ENCODE measurements around the gene LSAMP. TPM values are rescaled to one million over a fixed set of nuclear protein-coding genes. Genes with fewer than 3 reads are reported as not detected.

LSAMP gene
- total RNA-seq, 1 donor from 2014 or later, result 3.7 TPM

- H3K9me3 ChIP-seq (ENCODE audit: control insufficient read depth in 3 of 3, low read length in 3 of 3), result no peaks in the 10 kb centered on the region
- no peaks in the 10 kb centered on the region for H3K4me1 ChIP-seq (ENCODE audit: control insufficient read depth in 3 of 3, insufficient read depth in 3 of 3, low read length in 3 of 3)
- H3K36me3 ChIP-seq (ENCODE audit: control insufficient read depth in 3 of 3, insufficient read depth in 3 of 3, low read length in 3 of 3), result no peaks in the 10 kb centered on the region
- no peak overlapping the region for H3K9ac ChIP-seq (ENCODE audit: low read depth in 1 of 3, low read length in 3 of 3)
- H3K4me3 ChIP-seq (ENCODE audit: low read length in 3 of 3), result no peak overlapping the region
- no peaks in the 10 kb centered on the region for H3K27me3 ChIP-seq (ENCODE audit: control insufficient read depth in 3 of 3, insufficient read depth in 3 of 3, low read length in 3 of 3)
- H3K27ac ChIP-seq (ENCODE audit: low read depth, low read length), result no peak overlapping the region
Observed at GRCh38 chr3:116433552-116433951, 11.7 kb downstream of the LSAMP start.

GRCh38 chr3:116432795-116433194 is 12.5 kb downstream of the LSAMP start:
- no peaks in the 10 kb centered on the region for H3K9me3 ChIP-seq (ENCODE audit: control insufficient read depth in 3 of 3, low read length in 3 of 3)
- no peaks in the 10 kb centered on the region for H3K27me3 ChIP-seq (ENCODE audit: control insufficient read depth in 3 of 3, insufficient read depth in 3 of 3, low read length in 3 of 3)
- H3K9ac ChIP-seq (ENCODE audit: low read depth in 1 of 3, low read length in 3 of 3), result no peak overlapping the region
- no peak overlapping the region for H3K27ac ChIP-seq (ENCODE audit: low read depth, low read length)
- H3K4me1 ChIP-seq (ENCODE audit: control insufficient read depth in 3 of 3, insufficient read depth in 3 of 3, low read length in 3 of 3), result no peaks in the 10 kb centered on the region
- no peaks in the 10 kb centered on the region for H3K36me3 ChIP-seq (ENCODE audit: control insufficient read depth in 3 of 3, insufficient read depth in 3 of 3, low read length in 3 of 3)
- no peak overlapping the region for H3K4me3 ChIP-seq (ENCODE audit: low read length in 3 of 3)

- no peak overlapping the region for H3K27ac ChIP-seq (ENCODE audit: low read depth, low read length)
- H3K9me3 ChIP-seq (ENCODE audit: control insufficient read depth in 3 of 3, low read length in 3 of 3), result no peaks in the 10 kb centered on the region
- no peak overlapping the region for H3K9ac ChIP-seq (ENCODE audit: low read depth in 1 of 3, low read length in 3 of 3)
- no peaks in the 10 kb centered on the region for H3K36me3 ChIP-seq (ENCODE audit: control insufficient read depth in 3 of 3, insufficient read depth in 3 of 3, low read length in 3 of 3)
- no peaks in the 10 kb centered on the region for H3K4me1 ChIP-seq (ENCODE audit: control insufficient read depth in 3 of 3, insufficient read depth in 3 of 3, low read length in 3 of 3)
- H3K4me3 ChIP-seq (ENCODE audit: low read length in 3 of 3), result no peak overlapping the region
- no peaks in the 10 kb centered on the region for H3K27me3 ChIP-seq (ENCODE audit: control insufficient read depth in 3 of 3, insufficient read depth in 3 of 3, low read length in 3 of 3)
Observed at GRCh38 chr3:116429479-116430269, 15.6 kb downstream of the LSAMP start.

- Histone ChIP-seq H3K27me3 (ENCODE audit: control insufficient read depth in 3 of 3, insufficient read depth in 3 of 3, low read length in 3 of 3) (no peaks in the 10 kb centered on the region), H3K36me3 (ENCODE audit: control insufficient read depth in 3 of 3, insufficient read depth in 3 of 3, low read length in 3 of 3) (no peaks in the 10 kb centered on the region), H3K27ac (ENCODE audit: low read depth, low read length) (no peak overlapping the region), H3K9me3 (ENCODE audit: control insufficient read depth in 3 of 3, low read length in 3 of 3) (no peaks in the 10 kb centered on the region), H3K9ac (ENCODE audit: low read depth in 1 of 3, low read length in 3 of 3) (no peak overlapping the region), H3K4me1 (ENCODE audit: control insufficient read depth in 3 of 3, insufficient read depth in 3 of 3, low read length in 3 of 3) (no peaks in the 10 kb centered on the region), H3K4me3 (ENCODE audit: low read length in 3 of 3) (no peak overlapping the region)
Observed at GRCh38 chr3:116426036-116426435, 19.3 kb downstream of the LSAMP start.

- no peak overlapping the region for H3K27ac ChIP-seq (ENCODE audit: low read depth, low read length)
- H3K36me3 ChIP-seq (ENCODE audit: control insufficient read depth in 3 of 3, insufficient read depth in 3 of 3, low read length in 3 of 3), result no peaks in the 10 kb centered on the region
Observed at GRCh38 chr3:116425126-116425525, 20.2 kb downstream of the LSAMP start.

GRCh38 chr3:116423945-116424344 is 21.3 kb downstream of the LSAMP start:
- no peaks in the 10 kb centered on the region for H3K27me3 ChIP-seq (ENCODE audit: control insufficient read depth in 3 of 3, insufficient read depth in 3 of 3, low read length in 3 of 3)
- H3K4me1 ChIP-seq (ENCODE audit: control insufficient read depth in 3 of 3, insufficient read depth in 3 of 3, low read length in 3 of 3), result no peaks in the 10 kb centered on the region
- H3K9ac ChIP-seq (ENCODE audit: low read depth in 1 of 3, low read length in 3 of 3), result no peak overlapping the region
- no peaks in the 10 kb centered on the region for H3K9me3 ChIP-seq (ENCODE audit: control insufficient read depth in 3 of 3, low read length in 3 of 3)
- no peak overlapping the region for H3K4me3 ChIP-seq (ENCODE audit: low read length in 3 of 3)
- H3K27ac ChIP-seq (ENCODE audit: low read depth, low read length), result no peak overlapping the region
- H3K36me3 ChIP-seq (ENCODE audit: control insufficient read depth in 3 of 3, insufficient read depth in 3 of 3, low read length in 3 of 3), result no peaks in the 10 kb centered on the region

More at GRCh38 chr3:116425126-116425525, 20.2 kb downstream of the LSAMP start:
- Histone ChIP-seq H3K27me3 (ENCODE audit: control insufficient read depth in 3 of 3, insufficient read depth in 3 of 3, low read length in 3 of 3) (no peaks in the 10 kb centered on the region), H3K9ac (ENCODE audit: low read depth in 1 of 3, low read length in 3 of 3) (no peak overlapping the region), H3K4me3 (ENCODE audit: low read length in 3 of 3) (no peak overlapping the region), H3K4me1 (ENCODE audit: control insufficient read depth in 3 of 3, insufficient read depth in 3 of 3, low read length in 3 of 3) (no peaks in the 10 kb centered on the region), H3K9me3 (ENCODE audit: control insufficient read depth in 3 of 3, low read length in 3 of 3) (no peaks in the 10 kb centered on the region)

- Histone ChIP-seq H3K4me3 (ENCODE audit: low read length in 3 of 3) (no peak overlapping the region), H3K27me3 (ENCODE audit: control insufficient read depth in 3 of 3, insufficient read depth in 3 of 3, low read length in 3 of 3) (no peaks in the 10 kb centered on the region), H3K9ac (ENCODE audit: low read depth in 1 of 3, low read length in 3 of 3) (no peak overlapping the region), H3K9me3 (ENCODE audit: control insufficient read depth in 3 of 3, low read length in 3 of 3) (no peaks in the 10 kb centered on the region), H3K36me3 (ENCODE audit: control insufficient read depth in 3 of 3, insufficient read depth in 3 of 3, low read length in 3 of 3) (no peaks in the 10 kb centered on the region), H3K27ac (ENCODE audit: low read depth, low read length) (no peak overlapping the region), H3K4me1 (ENCODE audit: control insufficient read depth in 3 of 3, insufficient read depth in 3 of 3, low read length in 3 of 3) (no peaks in the 10 kb centered on the region)
Observed at GRCh38 chr3:116423374-116423773, 21.9 kb downstream of the LSAMP start.

GRCh38 chr3:116417151-116417550 is 28.1 kb downstream of the LSAMP start:
- no peaks in the 10 kb centered on the region for H3K27me3 ChIP-seq (ENCODE audit: control insufficient read depth in 3 of 3, insufficient read depth in 3 of 3, low read length in 3 of 3)
- H3K36me3 ChIP-seq (ENCODE audit: control insufficient read depth in 3 of 3, insufficient read depth in 3 of 3, low read length in 3 of 3), result no peaks in the 10 kb centered on the region
- H3K27ac ChIP-seq (ENCODE audit: low read depth, low read length), result no peak overlapping the region
- no peaks in the 10 kb centered on the region for H3K4me1 ChIP-seq (ENCODE audit: control insufficient read depth in 3 of 3, insufficient read depth in 3 of 3, low read length in 3 of 3)
- no peak overlapping the region for H3K4me3 ChIP-seq (ENCODE audit: low read length in 3 of 3)
- H3K9ac ChIP-seq (ENCODE audit: low read depth in 1 of 3, low read length in 3 of 3), result no peak overlapping the region
- H3K9me3 ChIP-seq (ENCODE audit: control insufficient read depth in 3 of 3, low read length in 3 of 3), result no peaks in the 10 kb centered on the region

GRCh38 chr3:116413319-116413718 is 32.0 kb downstream of the LSAMP start:
- Histone ChIP-seq H3K4me1 (ENCODE audit: control insufficient read depth in 3 of 3, insufficient read depth in 3 of 3, low read length in 3 of 3) (no peaks in the 10 kb centered on the region), H3K27ac (ENCODE audit: low read depth, low read length) (no peak overlapping the region), H3K9ac (ENCODE audit: low read depth in 1 of 3, low read length in 3 of 3) (no peak overlapping the region), H3K4me3 (ENCODE audit: low read length in 3 of 3) (no peak overlapping the region), H3K36me3 (ENCODE audit: control insufficient read depth in 3 of 3, insufficient read depth in 3 of 3, low read length in 3 of 3) (no peaks in the 10 kb centered on the region), H3K27me3 (ENCODE audit: control insufficient read depth in 3 of 3, insufficient read depth in 3 of 3, low read length in 3 of 3) (no peaks in the 10 kb centered on the region), H3K9me3 (ENCODE audit: control insufficient read depth in 3 of 3, low read length in 3 of 3) (no peaks in the 10 kb centered on the region)

GRCh38 chr3:116408473-116408872 is 36.8 kb downstream of the LSAMP start:
- no peaks in the 10 kb centered on the region for H3K9me3 ChIP-seq (ENCODE audit: control insufficient read depth in 3 of 3, low read length in 3 of 3)
- no peaks in the 10 kb centered on the region for H3K27me3 ChIP-seq (ENCODE audit: control insufficient read depth in 3 of 3, insufficient read depth in 3 of 3, low read length in 3 of 3)
- H3K4me1 ChIP-seq (ENCODE audit: control insufficient read depth in 3 of 3, insufficient read depth in 3 of 3, low read length in 3 of 3), result no peaks in the 10 kb centered on the region
- H3K4me3 ChIP-seq (ENCODE audit: low read length in 3 of 3), result no peak overlapping the region
- no peaks in the 10 kb centered on the region for H3K36me3 ChIP-seq (ENCODE audit: control insufficient read depth in 3 of 3, insufficient read depth in 3 of 3, low read length in 3 of 3)
- no peak overlapping the region for H3K9ac ChIP-seq (ENCODE audit: low read depth in 1 of 3, low read length in 3 of 3)
- H3K27ac ChIP-seq (ENCODE audit: low read depth, low read length), result no peak overlapping the region
